NB4 (cell line): ENCODE measurements around the gene TMEM53.

Source experiments
- TF ChIP-seq, protein P1 (sequence below): IDR thresholded peaks from one replicate; pipeline ENCODE4 v1.5.1; 2012; ENCODE audit warnings: low read depth, low read length
- TF ChIP-seq, protein P2 (sequence below): IDR thresholded peaks from 2 replicates; pipeline ENCODE4 v1.6.1; 2011; ENCODE audit warnings: low read depth, low read length

DNA sequence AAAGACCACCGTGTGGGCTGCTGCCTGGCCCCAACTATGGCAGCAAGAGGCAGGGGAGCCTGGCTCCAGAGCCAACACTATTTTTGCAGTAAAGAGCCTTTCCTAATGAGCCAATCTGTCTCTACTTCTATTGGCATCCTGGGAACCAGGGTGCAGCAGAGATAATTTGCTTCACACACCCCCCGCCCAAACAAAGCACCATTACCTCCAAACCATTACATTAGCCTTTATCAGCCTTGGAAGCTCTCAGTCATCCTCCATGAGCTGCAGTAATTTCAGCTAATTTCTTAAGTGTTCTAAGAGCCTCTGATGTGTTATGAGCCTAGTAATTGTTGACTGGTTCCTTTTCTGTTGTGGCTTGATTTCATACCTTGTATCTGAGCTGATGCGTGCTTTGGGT, 21.8 kb upstream of the TMEM53 start:
- TF ChIP-seq, protein P1, sequence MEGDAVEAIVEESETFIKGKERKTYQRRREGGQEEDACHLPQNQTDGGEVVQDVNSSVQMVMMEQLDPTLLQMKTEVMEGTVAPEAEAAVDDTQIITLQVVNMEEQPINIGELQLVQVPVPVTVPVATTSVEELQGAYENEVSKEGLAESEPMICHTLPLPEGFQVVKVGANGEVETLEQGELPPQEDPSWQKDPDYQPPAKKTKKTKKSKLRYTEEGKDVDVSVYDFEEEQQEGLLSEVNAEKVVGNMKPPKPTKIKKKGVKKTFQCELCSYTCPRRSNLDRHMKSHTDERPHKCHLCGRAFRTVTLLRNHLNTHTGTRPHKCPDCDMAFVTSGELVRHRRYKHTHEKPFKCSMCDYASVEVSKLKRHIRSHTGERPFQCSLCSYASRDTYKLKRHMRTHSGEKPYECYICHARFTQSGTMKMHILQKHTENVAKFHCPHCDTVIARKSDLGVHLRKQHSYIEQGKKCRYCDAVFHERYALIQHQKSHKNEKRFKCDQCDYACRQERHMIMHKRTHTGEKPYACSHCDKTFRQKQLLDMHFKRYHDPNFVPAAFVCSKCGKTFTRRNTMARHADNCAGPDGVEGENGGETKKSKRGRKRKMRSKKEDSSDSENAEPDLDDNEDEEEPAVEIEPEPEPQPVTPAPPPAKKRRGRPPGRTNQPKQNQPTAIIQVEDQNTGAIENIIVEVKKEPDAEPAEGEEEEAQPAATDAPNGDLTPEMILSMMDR: no peak
- TF ChIP-seq, protein P2, sequence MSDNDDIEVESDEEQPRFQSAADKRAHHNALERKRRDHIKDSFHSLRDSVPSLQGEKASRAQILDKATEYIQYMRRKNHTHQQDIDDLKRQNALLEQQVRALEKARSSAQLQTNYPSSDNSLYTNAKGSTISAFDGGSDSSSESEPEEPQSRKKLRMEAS: no peak
